KOPT-K1 (cell line): ENCODE results near the gene CLEC4M.
"Not testable (repeated sequence)": the region's sequence is repeated elsewhere in the genome, so short reads cannot be mapped to it uniquely, and the experiment has no call there.

Source experiments
- H3K27ac ChIP-seq: fragments of 200-600 bp; sonication (generic); 2 replicates; pipeline ENCODE4 v1.5.1; 2016; ENCODE audit warnings: antibody characterized with exemption, mild to moderate bottlenecking, low read depth, low read length; ENCODE audit not compliant: poor library complexity, severe bottlenecking
- H3K36me3 ChIP-seq: fragments of 200-600 bp; sonication (generic); 2 replicates; pipeline ENCODE4 v1.5.1; 2017; ENCODE audit warnings: antibody characterized with exemption, mild to moderate bottlenecking, low read length, moderate library complexity; ENCODE audit not compliant: insufficient read depth
- H3K9me3 ChIP-seq: fragments of 200-600 bp; sonication (generic); 2 replicates; pipeline ENCODE4 v1.5.1; 2017; ENCODE audit warnings: antibody characterized with exemption, low read length, mild to moderate bottlenecking; ENCODE audit not compliant: insufficient read depth, poor library complexity, severe bottlenecking

CLEC4M gene

GRCh38 chr19:7734220-7735203 lies 28.5 kb upstream of the CLEC4M start:
- Histone ChIP-seq H3K9me3 (no peaks in the 10 kb centered on the region), H3K27ac (no peak overlapping the region)

GRCh38 chr19:7736148-7736547 lies 26.9 kb upstream of the CLEC4M start:
- H3K27ac ChIP-seq, result no peak overlapping the region
- H3K9me3 ChIP-seq, result no peaks in the 10 kb centered on the region
- no peaks in the 10 kb centered on the region for H3K36me3 ChIP-seq

More at GRCh38 chr19:7734220-7735203, 28.5 kb upstream of the CLEC4M start:
- H3K36me3 ChIP-seq, result no peaks in the 10 kb centered on the region

GRCh38 chr19:7737215-7737614 lies 25.8 kb upstream of the CLEC4M start:
- no peaks in the 10 kb centered on the region for H3K9me3 ChIP-seq
- H3K36me3 ChIP-seq, result no peaks in the 10 kb centered on the region
- H3K27ac ChIP-seq, result no peak overlapping the region

GRCh38 chr19:7738023-7738422 lies 25.0 kb upstream of the CLEC4M start:
- H3K27ac ChIP-seq, result no peak overlapping the region
- H3K9me3 ChIP-seq, result no peaks in the 10 kb centered on the region
- H3K36me3 ChIP-seq, result no peaks in the 10 kb centered on the region

- Histone ChIP-seq H3K9me3 (no peaks in the 10 kb centered on the region), H3K36me3 (no peaks in the 10 kb centered on the region), H3K27ac (no peak overlapping the region)
These were observed 23.8 kb upstream of the CLEC4M start for GRCh38 chr19:7739211-7739755.

GRCh38 chr19:7739801-7740681 lies 23.0 kb upstream of the CLEC4M start:
- H3K9me3 ChIP-seq, result no peaks in the 10 kb centered on the region
- H3K27ac ChIP-seq, result no peak overlapping the region
- no peaks in the 10 kb centered on the region for H3K36me3 ChIP-seq

- Histone ChIP-seq H3K9me3 (no peaks in the 10 kb centered on the region), H3K27ac (no peak overlapping the region), H3K36me3 (no peaks in the 10 kb centered on the region)
These were observed 22.4 kb upstream of the CLEC4M start for GRCh38 chr19:7740682-7741054.

- Histone ChIP-seq H3K36me3 (no peaks in the 10 kb centered on the region), H3K27ac (no peak overlapping the region), H3K9me3 (no peaks in the 10 kb centered on the region)
These were observed 20.5 kb upstream of the CLEC4M start for GRCh38 chr19:7742575-7742974.

- Histone ChIP-seq H3K9me3 (peaks cover 3% of the 10 kb centered on the region), H3K36me3 (no peaks in the 10 kb centered on the region), H3K27ac (no peak overlapping the region)
These were observed 20.1 kb upstream of the CLEC4M start for GRCh38 chr19:7742991-7743390.

- Histone ChIP-seq H3K27ac (no peak overlapping the region), H3K9me3 (peaks cover 7% of the 10 kb centered on the region), H3K36me3 (no peaks in the 10 kb centered on the region)
These were observed 19.6 kb upstream of the CLEC4M start for GRCh38 chr19:7743425-7743841.

GRCh38 chr19:7744199-7744786 lies 18.8 kb upstream of the CLEC4M start:
- Histone ChIP-seq H3K27ac (no peak overlapping the region), H3K9me3 (peaks cover 7% of the 10 kb centered on the region)

GRCh38 chr19:7744871-7745650 lies 18.0 kb upstream of the CLEC4M start:
- no peak overlapping the region for H3K27ac ChIP-seq
- no peaks in the 10 kb centered on the region for H3K36me3 ChIP-seq
- H3K9me3 ChIP-seq, result peaks cover 7% of the 10 kb centered on the region

More at GRCh38 chr19:7744199-7744786, 18.8 kb upstream of the CLEC4M start:
- no peaks in the 10 kb centered on the region for H3K36me3 ChIP-seq

- H3K27ac ChIP-seq, H3K9me3 ChIP-seq: not testable (repeated sequence)
These were observed 16.7 kb upstream of the CLEC4M start for GRCh38 chr19:7746306-7746705.

More at GRCh38 chr19:7746306-7746705, 16.7 kb upstream of the CLEC4M start:
- H3K36me3 ChIP-seq, result not testable (repeated sequence)
